CD4-positive, alpha-beta T cell treated with Interleukin-21 for 1 hour (primary cell): ENCODE measurements around the gene S100A8.
"Not testable (repeated sequence)": the region's sequence is repeated elsewhere in the genome, so short reads cannot be mapped to it uniquely, and the experiment has no call there.

Source experiments
- DNase-seq: peaks from one replicate; pipeline ENCODE4 v3.0.0-alpha.2; 2020

Gene S100A8

DNA sequence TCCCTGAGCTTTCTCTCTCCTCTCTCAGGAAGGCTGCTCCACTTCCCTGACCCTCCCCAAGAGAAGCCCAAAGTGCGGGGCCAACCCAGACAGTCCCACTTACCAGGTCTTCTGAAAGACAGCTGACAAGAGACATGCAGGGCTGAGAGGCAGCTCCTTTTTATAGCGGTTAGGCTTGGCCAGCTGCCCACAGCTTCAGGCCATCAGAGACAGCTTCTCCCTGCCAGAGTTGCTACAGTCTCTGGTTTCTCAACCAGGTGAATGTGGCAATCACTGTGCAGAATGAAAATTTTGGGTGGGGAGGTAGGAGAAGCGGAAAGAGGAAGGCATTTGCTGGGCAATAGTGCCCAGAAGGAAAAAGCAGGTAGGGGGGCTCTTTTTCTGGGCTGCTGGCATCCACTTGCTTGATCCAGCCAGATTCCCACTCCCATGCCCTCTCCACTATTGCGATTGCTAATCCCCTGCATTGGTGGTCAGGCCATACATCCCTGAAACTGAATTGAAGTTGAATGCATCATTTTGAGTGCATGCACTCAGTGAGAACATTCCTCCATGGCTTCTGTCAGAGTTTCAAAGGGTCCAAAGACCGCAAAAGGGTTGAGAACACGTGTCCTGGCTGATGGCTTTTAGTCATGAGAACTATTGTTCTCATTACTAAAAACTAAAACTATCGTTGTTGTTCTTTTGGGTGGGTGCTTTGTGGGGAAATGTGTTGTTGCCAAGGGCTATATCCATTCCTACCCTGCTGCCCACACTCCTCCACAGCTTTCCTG lies at the start of gene S100A8:
Gene S100A8, minus strand, starts transcription at position 136 of the 773 bp plus-strand sequence. CDS start 538 bp downstream, outside the sequence.
- no peak for DNase-seq

GRCh38 chr1:153439273-153439672 lies 48.4 kb upstream of the S100A8 start:
- DNase-seq = no peak

GRCh38 chr1:153438599-153438998 lies 47.7 kb upstream of the S100A8 start:
- no peak for DNase-seq

DNA sequence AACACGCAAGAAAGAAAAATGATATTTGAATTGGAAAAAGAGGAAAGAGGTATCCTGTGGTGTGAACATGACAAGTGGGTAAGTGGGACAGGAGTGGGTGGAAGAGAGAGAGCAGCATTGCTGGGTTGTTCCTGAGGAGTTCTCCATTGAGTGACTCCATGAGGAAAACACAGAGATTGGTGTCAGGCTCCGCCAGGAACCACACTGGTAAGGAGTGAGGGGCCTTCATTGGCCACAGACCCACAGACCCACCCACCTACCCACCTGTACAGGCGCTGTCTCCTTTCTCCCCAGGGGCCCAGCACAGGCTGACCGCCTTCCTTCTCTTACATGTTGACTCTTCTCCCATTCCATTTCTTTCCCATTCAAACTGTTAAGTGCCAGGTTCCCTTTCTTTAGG lies 46.4 kb upstream of the S100A8 start:
- no peak for DNase-seq

GRCh38 chr1:153434746-153435455 lies 44.0 kb upstream of the S100A8 start:
- no peak for DNase-seq

GRCh38 chr1:153432874-153433681 lies 42.2 kb upstream of the S100A8 start:
- DNase-seq = no peak

GRCh38 chr1:153431928-153432327 lies 41.1 kb upstream of the S100A8 start:
- no peak for DNase-seq

DNA sequence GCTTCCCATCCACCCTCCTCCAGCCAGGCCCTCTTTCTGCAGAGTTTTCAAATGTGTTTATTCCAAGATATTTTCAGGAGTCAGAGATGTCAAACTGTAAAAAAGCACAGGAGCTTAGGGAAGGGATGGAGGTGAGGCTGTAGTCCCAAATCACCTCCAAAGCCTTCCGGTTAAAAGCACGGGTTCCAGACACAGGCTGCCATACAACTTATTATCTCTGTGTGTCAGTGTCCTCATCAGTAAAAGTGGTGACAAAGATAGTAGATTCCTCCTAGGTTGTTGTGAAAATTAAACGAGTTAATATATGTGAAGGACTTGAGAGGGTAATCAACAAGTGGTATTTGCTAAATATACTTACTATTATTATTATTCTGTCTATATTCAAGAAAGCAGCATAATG lies 40.6 kb upstream of the S100A8 start:
- DNase-seq = no peak

DNA sequence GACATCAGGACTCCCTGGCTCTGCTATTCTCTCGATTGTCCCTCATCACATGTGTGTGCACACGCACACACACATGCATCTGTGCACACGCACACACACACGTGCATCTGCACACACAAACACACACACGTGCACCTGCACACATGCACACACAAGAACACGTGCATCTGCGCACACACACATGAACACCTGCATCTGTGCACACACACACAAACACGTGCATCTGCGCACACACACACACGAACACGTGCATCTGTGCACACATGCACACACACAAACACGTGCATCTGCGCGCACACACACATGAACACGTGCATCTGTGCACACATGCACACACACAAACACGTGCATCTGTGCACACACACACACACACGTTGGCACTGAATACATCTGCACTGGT lies 40.1 kb upstream of the S100A8 start:
- no peak for DNase-seq

DNA sequence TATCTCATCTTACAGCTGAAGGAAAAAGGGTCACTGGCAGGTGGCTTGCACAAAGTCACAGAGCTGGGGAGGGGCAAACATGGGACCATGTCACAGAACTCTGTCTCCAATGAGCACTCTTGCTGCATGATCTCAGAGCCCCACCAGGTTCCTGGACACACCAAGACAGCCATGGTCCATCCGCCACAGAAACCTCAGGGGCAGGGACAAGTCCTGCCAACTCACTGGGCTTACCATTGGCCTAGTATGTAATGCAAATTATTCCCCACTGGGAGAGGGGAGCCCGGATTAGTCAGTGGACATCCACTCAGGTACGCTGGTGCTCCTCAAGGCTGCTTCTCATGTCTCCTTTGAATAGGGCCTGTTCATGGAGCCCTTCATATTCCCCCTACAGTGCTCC lies 39.7 kb upstream of the S100A8 start:
- no peak for DNase-seq

DNA sequence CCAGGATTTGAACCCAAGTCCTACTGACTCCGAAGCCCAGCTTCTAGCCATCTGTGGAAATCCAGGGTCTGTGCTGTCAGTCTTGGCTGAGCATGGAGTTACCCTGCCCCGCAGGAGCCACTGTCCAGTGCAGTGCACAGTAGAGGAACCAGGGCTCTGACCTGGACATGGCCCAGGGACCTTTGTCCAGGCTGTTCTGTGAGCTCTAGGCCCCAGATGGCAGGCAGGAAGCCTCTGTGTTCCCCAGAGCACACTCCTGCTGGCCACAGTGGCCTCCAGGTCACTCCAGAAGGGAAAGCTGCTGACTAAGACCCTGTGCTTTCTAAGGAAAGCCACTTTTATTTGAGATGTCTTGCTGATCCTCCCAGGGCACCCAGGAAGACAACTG lies 39.3 kb upstream of the S100A8 start:
- no peak for DNase-seq

GRCh38 chr1:153429266-153430165 lies 38.6 kb upstream of the S100A8 start:
- no peak for DNase-seq

DNA sequence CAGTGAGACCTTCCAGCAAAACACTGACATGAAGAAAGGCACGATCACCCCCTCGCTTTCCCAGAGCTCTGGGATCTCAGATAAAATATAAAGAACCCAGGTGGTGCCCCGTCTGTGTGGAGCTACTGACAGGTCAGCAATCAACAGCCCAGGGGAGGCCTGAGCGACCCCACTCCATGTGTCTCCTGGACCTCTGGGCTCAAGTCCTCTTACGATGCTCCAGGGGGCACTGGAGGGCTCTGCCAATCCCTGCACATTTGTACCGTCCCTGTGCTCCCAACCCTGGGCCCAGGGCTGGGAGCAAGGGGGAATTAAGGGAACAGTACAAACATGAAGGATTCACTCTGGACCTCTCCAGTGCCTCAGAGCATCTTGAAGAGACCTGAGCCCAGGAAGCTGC lies 37.9 kb upstream of the S100A8 start:
- no peak for DNase-seq

DNA sequence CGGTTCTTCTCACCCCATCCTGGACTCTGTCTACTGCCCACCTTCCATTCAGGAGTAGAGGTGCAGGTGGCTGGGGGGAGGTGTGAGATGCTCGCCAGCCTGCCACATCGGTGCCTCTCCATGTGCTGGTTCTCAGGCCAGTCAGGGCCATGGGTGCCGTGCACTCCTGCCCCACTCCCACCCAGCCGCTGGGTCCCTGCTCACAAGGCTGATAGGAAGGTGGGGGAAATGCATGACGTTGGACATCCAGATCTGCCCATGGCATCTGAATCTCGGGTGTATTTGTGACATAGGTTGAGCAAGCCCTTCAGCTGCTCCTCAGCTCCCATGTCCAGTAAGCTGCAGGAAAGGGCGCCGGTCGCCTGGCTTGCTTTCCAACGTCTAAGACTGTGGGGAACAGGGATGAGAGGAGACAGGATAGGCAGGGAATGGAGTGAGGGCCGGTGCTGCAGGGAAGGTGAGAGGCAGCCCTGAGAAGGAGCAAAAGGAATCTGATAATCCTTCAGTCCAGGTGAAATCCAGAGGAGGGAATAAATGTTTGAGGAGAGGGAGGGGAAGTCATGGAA lies 37.3 kb upstream of the S100A8 start:
- DNase-seq = no peak

GRCh38 chr1:153426809-153427208 lies 35.9 kb upstream of the S100A8 start:
- DNase-seq = no peak

DNA sequence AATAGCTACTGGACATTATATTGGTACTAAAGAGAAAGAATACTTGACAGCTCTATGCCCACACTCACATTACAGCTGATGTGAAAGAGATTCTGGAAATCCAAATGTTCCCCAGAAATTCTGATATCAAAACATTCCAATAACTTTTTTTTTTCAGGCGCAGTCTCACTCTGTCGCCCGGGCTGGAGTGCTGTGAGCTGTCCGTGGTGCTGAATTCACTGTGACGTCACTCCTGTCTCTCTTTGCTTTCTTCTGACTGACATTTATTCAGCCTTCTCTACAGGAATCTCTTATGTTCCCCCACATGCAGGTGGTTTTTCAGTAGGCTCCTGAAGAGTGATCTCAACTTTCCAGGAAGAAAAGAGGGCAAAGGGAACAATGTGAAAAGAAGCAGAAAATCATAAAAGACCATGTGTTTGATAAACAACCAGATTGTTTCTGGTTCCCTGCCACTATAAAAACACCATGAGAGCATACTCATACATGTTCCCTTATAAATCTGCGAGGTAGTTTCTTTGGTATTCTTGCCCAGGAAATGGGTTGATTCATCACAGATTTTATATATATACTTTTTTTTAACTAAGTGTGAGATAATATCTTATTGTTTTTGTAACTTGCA lies 31.7 kb upstream of the S100A8 start:
- peak; percentile 58 for DNase-seq

DNA sequence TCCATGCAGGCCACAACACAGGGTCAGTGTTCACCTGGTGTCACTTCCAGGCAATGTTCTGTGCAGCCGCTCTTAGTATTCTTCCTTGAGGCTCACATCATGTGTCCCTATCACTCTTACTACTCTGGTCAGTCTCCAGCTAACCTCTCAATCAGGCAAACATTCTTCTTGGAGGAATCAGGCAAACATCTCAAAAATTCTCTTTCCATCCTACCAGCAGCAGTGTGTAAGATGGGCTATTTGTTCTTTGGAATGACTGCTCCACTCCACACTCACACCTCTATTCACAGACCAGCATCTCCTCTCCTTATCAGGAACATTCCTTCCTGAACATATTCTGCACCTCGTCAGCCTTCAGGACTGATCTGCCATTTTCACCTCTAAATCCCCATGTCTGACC lies 29.4 kb upstream of the S100A8 start:
- no peak for DNase-seq

DNA sequence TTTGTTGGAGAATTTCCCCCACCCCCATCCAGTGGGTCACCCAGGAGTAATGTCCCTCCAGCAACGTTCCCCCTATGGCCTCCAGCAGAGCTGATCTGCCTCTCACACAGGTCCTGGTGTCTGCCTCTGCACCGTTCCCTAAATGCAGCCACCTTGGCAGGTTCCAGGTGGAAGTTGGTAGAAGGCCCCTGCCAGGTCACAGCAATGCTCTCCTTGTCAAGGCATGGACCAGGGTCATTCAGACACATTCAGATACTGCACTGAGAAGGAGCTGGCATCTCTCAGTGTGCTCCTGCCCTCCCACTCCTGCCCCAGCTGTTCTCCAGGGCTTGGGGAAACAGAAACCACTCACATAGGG lies 28.5 kb upstream of the S100A8 start:
- not testable (repeated sequence) for DNase-seq

- not testable (repeated sequence) for DNase-seq
Observed at GRCh38 chr1:153418758-153419435, 28.0 kb upstream of the S100A8 start.

DNA sequence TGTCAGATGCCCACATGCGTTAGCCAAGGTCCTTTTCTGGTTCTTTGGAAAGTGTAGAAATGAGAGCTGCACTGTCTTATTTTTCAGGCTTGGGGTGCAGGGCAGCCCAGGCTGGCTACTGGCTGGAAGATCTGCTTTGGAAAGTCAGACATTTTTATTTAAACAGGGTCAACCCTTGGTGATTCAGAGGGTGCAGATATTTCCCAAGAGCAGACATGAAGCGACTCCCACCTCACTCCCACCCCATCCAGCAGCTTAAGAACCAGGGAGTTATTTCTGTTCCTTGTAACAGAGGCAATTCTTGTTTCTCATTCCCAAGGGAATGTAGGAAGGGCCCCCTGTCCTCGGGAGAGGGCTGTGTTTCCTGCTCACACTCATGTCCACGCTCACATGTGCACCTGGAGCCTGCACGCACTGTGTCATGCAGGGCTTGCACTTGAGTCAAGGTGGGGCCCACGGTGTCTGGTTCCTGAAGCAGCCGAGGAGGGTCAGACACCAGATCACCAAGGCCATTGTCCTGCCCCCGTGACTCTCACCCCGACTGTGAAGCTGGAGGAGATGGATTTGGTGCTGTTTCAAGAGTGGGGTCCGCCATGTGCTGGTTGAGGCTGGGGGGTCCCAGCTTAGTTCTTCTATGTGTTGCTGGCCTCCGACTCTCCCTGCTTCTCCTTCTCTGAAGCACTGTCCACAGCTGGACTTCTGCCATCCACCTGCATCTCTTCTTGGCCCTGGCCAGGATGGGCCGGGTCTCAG lies 26.4 kb upstream of the S100A8 start:
- no peak for DNase-seq
